HG03196 (cell line): Measurements from ENCODE around the gene GULP1.

Experiments used
- ATAC-seq: cut with Tn5 transposase; IDR thresholded peaks from one replicate; pipeline ENCODE4 v1.9.1; 2021; ENCODE audit not compliant: unreplicated experiment

Gene GULP1

DNA sequence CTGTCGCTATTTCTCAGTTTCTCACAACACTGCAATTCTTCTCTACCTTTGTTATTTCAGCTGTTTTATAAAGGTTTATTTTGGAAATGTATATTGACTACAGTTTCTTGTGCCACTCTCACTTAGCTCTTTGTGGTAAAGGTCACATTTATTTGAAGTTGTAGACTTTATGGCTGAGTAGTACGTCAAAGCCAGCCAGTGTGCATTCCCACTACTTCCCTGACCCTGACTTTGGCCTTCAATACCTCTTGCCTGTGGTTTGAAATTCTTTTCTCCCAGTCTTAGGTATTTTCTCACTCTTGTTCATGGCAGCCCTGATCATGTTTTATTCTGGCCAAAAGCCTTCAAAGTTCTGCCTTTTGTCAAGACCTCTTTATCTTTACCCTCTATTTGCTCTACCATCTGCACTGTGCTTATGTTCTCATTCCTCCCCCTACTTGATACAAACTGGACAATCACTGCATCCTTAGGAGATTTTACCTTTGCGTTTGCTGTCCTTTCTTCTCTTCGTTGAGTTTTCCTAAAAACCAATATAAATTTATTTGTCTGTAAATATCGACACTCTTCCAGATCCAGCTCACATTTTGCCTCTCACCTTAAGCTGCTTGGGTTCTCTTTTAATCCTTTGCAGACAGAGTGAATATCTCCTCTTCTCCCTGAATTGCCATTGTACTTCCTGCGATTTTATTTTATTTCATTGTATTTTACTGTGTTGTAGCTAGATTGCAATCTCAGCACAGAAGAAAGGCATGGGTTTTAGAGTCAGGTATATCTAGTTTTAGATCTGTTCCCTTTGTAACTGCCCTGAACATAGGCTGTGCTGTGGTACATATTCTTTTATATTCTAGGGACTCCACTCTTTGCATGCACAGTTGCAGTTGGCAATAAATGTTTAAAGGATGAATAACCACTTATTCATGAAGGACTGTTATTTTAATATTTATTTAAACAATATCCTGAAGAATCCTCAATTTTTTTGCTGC, 31.2 kb downstream of the GULP1 start:
- no peak for ATAC-seq

DNA sequence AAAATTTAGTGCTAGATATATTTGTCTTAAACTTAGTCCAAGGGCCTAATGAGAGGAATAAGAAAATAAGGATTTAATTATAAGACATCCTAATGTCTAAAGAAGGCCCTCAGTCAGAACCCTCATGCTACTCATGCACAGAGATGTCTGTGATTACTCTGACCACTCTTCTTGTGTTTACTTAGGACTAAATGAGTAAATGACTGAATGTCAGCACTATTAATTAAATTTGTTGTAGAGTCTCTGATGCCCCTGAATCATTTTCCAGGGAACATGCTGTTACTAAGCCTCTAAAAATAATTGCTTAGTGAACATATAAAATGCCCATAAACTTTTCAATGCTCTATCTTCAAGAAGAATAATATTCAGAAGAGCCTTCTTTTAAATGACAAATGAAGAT, 32.4 kb downstream of the GULP1 start:
- no peak for ATAC-seq

DNA sequence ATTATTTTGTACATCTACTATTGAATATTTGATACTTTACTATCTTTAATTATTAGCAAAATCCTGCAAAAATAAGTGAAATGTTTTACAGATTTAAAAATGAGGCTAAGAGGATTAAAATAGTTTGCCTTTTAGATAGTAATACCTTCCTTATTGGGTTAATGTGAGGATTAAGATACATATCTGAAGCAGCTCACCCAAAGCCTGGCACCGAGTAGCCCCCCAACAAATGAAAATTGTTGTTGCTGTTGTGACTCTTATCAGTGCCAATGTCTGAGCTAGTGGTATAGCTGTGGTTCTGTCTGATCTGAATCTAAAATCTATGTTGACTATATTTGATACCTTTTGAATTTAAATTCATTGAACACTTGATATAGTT, 34.6 kb downstream of the GULP1 start:
- ATAC-seq = no peak

DNA sequence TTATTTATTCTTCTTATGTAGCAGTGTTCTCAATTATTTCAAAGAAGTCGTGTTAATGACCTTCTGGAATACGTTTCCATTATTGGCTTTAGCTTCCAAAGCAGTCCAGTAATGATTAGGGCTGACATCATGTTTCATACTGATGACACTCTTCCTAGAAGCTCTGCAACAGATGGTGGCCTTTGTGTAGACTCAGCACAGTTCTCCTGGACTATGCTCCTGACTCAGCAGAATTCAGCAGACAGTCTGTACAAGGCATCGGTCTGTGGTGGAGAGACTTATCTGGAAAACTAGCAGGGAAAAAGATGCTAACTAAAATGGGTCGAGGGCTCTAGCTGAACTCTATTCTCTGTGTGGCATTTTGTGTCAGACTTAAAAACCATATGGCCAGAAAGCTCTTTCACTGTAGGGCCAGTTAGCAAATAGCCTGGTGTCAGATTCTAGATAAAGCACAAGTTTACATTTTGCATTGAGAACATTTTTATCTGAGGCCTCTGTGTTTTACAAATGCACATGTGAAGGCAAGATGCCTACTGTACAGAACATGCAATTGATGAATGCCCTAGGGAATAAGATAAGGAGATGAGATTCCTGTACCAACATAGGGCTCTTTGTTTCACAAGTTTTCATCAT, 35.1 kb downstream of the GULP1 start:
- no peak for ATAC-seq

DNA sequence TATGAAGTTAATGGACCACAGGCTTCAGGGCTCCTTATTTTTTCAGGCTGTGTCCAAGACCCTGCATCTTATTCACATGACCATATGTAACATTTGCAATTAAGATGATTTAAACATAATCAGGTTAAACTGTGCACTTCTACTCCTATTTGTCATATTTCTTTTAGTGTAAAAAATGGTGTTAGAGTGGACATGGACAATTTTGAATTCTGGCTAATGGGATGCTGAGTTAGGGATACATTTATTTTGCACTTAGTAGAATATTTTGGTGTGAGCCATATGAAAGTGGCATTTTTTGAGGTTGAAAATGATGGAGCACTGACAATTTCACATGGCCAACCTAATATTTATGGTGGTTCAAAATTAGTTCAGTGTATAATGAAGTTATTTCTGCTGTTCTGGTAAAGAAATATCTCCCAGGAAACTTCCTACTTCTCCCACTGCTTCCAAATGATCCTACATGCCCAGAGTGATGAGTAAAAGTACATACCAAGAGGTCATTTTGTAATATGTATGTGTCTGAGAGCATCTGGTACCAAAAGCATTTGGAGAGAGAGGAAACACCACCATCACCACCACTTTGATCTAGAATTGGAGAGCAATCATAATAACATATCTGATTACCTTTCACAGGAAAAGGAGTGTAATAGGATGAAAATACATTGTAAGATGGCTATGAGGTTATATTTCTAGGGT, 36.0 kb downstream of the GULP1 start:
- ATAC-seq = no peak

DNA sequence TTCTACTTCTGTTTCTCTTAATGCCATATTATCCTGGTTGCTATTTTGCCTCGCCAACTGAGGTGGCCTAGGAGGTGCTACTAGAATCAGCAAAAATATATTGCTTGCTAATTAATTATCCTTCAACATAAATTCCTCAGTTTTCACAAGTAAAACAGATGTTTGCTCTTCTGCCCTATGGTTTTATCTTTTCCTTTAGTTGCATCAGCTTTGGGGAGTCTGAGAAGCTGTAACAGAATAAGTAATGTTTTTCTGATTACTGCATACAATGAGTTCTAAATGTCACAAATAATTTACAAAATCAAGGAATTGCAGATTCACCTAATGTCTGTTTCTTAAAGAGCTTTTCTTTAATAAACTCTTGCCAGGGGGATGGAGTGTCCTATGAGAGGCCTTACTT, 36.7 kb downstream of the GULP1 start:
- no peak for ATAC-seq

DNA sequence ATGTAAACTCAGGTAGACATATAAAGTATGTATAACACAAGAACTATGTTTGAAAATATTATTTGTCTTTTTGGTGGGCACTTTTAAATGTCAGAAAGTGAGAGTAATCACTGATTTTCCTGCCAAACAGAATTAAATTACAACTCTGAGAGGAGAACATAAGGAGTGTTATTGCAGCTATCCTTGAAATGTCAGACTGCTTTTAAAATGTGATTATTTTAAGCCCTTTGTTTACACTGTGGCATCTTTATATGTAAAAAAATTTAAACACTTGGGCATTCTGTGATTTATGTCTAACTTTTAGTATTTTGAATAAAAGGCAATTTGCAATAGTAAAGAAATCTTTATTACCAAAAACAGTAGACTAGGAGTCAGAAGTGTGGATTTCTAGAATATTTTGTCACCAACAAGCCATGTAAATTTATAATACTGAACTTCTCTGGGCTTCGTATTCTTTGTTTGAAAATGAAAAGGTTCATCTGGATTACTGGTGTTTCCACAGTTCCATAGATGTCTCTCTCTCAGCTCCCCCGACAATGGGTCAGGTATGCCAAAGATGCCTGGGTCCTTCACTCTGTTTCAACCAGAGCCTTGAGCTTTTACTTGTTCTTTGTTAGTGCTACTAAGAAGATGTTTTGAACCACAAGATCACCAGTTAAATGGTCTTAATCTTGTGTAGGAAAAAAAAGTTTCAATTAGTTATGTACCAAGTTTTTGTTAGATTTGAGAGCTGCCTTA, 38.8 kb downstream of the GULP1 start:
- no peak for ATAC-seq

DNA sequence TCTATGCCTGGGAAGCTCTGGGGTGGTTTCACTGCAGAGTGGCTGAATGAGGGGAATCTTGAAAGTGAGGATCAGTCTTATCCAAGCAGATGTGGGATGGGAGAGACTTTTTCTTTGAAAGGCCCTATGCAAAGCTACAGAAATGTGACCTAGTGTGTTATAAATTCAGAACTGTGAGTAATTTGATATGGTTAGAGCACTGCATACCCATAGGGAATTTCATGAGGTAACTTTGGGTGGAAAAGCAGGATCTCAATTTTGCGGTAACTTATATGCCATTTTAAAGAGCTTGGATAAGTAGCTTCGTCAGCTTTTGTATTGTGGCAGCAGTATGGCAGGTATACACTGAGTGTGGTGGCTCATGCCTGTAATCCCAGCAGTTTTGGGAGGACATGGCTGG, 40.9 kb downstream of the GULP1 start:
- ATAC-seq = no peak

DNA sequence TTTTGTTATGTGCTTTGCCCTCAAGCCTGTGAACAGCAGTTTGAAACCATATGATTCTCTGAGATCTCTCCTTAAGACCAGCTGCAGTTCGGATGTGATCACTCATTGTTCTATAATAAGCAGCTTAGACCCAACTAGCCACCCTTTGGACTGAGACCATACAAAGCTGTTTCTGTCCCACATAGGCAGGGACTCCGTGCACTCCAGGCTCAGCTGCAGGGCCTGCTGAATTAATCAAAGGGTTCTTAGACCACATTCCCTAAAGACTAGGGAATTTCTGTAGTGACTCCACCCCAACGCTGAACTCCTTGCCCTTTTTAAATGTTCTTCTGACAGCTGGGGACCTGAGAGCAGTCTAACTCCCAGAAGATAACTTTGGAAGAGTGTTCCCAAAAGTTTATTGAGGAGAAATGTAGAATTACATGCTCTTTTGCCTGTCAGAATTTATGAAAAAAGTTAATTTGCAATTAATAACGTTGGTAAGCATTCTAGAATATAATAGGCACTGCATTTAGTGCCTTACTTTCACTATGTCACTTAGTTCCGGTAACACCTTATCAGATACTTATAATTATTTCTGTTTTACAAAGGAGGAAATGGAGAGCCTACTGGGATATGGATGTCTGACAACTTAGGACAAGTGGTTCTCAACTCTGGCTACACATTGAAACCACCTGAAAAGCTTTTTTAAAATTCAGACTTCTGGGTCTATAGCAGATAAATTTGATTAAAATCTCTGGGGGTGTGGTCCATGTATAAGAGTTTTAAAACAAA, 42.3 kb downstream of the GULP1 start:
- ATAC-seq = no peak

DNA sequence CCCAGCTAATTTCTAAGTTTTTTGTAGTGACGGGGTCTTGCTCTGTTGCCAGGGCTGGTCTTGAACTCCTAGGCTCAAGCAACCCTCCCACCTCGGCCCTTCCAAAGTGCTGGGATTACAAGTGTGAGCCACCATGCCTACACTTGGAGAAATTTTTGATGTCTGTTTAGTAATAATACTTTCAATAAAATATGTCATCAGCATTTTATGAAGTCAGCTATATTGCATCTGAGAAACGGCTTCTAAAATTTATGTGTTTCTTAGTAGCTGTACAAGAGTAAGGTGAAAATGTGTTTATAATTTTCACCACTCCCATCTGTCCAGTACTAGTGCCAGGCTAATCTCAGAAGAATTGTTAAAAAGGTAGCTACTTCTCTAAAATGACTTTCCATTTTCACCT, 46.8 kb downstream of the GULP1 start:
- ATAC-seq = no peak

DNA sequence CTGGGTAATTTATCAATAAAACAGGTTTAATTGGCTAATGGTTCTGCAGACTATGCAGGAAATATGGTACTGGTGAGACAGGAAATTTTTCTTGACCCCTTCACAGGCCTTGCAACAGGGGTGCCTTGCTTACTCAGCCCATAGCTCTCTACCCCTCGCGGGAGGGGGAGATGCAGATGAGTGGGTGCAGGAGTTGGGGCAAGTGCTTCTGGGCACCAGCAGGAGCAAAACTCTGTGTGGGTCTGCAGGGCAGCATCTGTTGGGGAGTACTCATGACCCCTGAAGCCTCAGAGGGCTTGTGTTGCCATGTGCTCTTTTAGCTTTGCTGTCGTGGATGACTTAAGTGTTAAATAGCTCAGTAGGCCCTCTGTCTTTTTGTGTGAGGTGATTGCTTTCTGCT, 48.6 kb downstream of the GULP1 start:
- ATAC-seq = no peak

DNA sequence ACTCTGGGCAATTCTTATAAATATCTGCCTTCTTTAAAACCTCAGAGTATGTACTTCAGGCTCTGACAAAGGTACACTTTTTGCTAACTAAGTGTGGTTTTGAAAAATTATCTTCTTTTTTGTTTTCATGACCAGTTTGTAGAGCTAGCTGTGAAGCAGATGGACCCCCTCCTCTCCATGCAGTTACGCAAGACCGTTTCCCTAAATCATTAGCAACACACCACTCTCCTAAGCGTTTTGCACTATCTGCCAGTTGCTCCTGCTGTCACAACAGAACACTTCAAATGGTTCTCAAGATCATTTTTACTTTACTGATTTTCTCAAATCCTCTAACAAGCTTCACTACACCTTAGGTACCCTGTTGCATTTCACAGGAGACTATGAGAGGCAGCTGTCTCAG, 53.3 kb downstream of the GULP1 start:
- ATAC-seq = no peak

DNA sequence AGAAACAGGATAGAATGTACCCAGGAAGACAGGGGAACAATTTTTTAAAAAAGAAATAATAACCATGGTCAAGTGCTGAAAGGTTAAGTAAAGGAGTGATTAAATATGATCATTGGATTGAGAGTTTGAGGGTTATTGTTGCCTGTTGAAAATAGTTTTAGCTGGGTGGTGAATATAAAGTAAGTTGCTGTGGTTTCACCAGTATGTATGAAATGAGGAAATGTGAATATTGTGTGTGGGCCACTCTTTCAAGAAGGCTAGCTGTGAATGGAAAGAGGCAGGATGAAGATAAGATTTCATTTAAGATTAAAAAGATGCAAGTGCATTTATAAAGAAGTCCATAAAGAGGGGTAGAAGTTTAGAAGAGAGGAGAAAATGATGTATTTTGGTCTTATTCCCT, 53.8 kb downstream of the GULP1 start:
- ATAC-seq = no peak

DNA sequence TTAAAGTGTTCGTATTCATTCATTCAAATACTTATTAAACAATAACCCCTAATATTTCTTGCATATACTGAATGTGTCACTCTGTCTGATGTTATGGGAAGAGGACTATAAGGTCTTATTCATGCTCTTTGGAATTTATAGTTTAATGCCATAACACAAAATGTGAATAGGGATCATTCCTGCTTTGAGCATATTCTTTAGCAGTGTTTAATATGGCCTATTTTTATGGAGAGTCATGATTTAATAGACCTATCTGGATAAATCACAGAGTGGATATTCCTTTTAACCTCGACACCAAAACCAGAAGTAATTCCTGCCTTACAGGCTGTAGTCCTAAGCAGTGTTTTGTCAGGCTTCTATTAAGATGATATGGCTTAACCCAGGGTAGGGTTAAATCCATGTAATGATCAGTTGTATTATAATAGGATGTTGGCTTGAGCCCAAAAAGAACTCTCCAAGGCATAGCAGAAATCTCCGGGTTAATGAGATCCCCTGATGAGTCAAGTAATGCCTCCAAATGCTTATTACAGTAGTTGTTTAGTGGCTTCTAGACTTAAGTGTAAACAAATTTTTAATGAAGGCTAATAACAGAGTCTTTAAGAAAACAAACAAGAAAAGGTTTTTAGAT, 54.3 kb downstream of the GULP1 start:
- no peak for ATAC-seq

DNA sequence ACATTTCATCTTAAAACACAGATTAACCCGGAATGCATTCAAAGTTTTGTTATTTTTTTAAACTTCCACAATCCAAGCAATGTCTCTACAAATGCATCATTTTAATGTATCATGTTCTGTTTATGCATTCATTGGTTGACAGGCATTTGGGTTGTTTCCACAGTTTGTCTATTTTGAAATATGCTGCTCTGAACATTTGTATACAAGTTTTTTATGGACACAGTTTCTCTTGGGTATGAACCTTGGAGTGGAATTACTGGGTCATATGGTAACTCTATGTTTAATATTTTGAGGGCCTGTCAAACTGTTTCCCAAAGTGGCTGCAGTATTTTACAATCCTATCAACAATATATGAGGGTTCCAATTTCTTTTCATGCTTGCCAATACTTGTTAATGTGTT, 57.3 kb downstream of the GULP1 start:
- no peak for ATAC-seq

DNA sequence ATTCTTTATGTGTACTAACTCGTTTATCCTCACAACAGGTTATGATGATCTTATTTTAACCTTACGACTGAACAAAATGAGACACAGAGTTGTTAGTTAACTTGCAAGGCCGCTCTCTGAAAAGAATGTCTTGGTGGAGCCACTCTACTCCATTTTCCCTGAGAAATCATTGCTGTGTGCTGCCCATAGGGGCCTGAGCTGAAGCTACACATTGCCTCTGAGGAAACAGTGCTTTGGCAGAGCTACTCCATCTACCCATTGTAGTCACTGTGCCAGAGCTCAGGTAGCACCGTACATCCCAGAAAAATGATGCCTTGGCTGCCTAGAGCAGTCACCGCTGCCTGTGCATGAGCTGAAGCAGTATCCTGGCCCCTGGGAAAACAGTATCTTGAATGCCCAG, 61.6 kb downstream of the GULP1 start:
- ATAC-seq = no peak

DNA sequence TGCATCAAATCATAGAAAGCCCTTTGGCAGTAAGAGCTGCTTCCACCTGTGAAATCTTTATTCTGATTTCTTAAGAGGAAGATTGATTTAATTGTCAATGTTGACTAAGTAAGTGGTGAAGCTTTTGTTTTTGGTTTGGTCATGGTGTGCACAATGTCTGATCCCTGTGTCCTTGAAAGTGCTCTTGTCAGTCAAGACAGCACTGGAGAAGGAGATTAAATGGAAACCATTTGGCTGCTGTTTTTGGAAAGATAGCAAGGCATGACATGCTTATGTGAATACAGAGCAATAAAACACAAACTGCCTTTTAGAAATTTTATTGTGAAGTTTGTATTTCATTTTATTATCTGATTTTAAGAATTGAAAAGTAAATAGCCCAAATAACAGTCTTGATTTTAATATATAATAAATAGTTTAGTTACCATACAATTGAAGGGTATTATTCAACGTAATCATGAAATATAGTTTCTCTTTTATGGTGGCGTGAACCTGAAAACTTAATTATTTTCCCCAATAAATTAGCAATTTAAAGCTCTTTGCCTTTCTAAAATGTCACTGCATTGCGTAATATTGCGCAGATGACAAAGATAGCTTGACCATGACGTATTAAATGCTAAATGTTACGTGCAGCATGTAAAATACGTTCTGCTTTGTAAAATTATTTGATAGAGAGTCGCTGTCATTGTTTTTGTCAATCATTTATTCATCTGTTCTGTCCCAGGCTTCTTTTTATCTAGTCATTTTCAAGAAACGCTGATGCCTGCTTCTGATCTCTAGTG, 69.0 kb downstream of the GULP1 start:
- ATAC-seq = no peak

DNA sequence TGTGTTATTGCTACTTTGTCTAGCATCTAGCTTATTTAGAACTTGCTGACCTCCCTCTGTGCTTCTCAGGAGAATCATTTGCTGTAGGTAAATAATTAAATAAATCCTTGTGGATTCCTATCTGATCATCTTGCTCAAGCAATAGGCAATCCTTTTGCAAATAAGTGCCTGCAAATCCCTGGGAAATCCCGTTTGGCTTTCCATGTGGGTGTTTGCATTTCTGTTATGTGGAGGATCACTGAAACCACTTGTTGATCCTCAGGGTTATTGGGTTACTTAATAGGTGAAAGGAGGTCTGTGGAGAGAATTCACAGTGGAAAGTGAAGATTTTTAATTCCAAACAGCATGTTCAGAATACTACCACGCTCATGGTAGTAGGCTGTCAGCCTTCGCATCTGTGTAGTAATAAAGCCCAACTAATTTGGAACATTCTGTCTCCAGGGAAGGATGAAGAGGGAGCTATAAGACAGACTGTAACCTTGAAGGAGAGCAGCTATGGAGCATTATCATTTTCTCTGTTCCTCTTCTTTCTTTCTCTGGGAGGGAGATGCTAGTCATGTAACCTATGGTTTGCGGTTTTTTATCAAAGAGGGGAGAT, 72.5 kb downstream of the GULP1 start:
- ATAC-seq = no peak
